HG03354 (cell line): ENCODE results near the gene LAPTM5.

ENCODE experiments used
- ATAC-seq: cut with Tn5 transposase; IDR thresholded peaks from one replicate; pipeline ENCODE4 v1.9.1; 2021; ENCODE audit warnings: mild to moderate bottlenecking; ENCODE audit not compliant: unreplicated experiment, poor library complexity, severe bottlenecking

The LAPTM5 gene

DNA sequence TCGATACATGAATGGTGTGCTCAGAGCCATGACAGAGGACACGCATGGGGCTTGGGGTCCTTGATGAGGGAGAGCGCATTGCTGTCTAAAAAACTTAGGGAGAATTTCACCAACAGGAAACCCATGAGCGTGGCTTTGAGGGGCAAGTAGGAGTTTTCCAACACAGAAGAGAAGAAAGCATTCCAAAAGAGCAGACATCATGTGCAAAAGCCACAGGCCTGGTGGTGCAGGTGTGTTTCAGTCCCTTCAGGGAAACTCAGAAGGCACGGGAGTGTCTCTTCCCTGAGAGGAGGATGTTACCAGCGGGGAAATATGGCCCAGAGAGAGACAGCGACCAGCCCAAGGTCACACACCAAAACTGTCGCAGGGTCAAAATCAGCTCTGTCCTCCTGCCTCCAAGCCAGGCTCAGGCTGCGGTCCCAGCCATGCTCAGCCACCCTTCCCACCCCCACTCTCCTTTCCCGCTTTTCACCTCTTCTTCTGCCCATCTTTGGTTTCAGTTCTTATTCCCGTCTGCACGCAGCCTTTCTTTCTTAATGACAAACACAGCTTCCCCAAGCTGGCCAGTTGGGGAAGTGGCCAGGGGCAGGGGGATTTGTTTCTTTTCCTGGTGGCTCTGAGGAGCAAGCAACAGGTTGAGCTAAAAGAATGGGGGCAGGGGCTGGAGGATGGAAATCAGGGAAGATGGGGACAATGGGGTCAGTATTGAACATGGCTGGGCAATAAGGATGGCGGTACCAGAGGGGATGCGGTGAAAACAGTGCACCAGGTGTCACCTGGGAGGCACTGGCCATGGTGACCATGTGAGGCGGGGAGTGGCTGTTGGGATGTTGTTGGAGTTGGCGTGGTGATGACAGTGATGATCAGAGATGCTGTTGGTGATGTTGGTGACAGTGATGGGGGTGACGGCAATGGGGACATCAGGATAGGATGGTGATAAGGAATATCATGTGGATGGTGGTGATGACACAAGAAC is 10.3 kb downstream of the LAPTM5 start:
- no peak for ATAC-seq

DNA sequence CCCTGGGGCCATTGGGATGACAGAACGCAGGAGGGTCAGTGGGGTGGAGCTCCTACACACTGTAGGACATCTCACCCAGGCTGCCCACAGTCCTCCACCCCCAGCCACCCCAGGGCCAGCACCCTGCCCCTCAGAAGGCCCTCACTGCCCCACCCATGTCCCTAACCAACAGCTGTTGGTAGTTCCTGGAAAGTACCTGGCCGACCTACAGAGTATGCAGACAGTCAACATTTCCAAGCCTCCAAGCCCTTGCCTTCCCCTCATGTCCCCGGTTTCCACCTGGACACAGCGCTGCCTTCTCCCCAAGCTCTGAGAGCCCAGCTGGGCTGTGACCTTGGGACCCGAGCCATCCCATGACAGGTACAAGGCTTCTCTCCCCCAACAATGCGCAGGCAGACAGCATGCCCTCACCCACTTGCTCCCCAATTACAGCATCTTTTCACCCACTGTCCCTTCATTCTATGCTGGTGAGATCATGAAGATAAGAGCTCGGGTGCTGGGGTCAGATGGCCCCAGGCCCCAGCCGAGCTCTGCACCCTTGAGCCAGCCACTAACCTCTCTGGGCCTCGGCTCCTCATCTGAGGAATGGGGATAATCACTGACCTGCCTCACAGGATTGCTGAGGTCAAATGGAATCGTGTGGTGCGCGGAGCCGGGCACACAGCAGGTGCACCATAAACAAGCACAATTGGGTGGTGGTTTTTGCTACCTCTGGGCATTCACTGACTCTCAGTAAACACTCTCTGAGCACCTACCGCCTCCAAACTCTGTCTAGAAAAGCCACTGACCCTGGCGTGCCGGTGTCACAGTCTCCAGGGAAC is 11.2 kb downstream of the LAPTM5 start:
- no peak for ATAC-seq

DNA sequence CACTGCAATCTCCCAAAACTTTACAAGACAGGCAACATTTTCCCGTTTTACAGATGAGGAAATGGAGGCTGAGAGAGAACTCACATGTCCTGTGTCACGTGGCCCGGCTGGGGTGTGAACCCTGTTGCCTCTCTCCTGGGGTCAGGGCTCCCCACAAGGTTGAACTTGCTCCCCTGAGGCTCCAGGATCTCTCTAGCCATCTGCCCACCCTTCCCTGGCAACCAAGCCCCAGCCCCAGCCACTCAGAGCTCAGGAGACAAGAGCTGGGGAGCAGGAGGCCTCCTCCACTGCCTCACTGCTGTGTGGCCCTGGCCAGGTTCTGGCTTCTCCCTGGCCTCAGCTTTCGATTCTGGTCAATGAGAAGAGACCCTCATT is 11.8 kb downstream of the LAPTM5 start:
- ATAC-seq: no peak

DNA sequence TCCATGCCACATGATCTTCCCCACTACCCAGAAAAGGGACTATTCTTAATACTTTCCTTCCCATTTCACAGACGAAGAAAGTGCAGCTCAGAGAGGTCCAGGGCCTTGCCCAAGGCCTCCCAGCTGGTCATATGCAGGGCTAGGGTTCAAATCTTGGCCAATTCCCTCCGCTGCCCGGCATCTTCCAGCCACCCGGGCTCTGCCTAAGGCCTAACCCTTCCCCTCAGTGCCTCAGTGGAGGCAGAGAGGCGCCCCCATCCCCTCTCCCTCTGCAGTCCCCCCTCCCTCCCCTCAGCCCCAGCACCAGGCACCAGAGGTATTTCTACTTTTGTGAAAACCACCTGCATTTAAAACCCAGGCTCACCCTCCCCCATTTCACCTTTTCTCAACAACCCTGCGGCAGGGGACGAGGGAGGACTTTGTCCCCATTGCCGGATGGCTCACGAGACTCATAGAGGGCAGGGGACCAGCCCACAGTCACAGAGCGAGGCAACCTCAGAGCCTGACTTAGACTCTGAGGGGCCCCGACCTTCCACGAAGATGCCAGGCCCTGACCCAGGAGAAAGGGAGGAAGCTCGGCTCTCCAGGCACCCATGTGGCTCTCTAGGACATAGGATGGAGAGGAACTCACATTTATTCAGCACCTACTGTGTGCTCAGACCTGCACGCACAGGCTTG is 12.3 kb downstream of the LAPTM5 start:
- no peak for ATAC-seq

DNA sequence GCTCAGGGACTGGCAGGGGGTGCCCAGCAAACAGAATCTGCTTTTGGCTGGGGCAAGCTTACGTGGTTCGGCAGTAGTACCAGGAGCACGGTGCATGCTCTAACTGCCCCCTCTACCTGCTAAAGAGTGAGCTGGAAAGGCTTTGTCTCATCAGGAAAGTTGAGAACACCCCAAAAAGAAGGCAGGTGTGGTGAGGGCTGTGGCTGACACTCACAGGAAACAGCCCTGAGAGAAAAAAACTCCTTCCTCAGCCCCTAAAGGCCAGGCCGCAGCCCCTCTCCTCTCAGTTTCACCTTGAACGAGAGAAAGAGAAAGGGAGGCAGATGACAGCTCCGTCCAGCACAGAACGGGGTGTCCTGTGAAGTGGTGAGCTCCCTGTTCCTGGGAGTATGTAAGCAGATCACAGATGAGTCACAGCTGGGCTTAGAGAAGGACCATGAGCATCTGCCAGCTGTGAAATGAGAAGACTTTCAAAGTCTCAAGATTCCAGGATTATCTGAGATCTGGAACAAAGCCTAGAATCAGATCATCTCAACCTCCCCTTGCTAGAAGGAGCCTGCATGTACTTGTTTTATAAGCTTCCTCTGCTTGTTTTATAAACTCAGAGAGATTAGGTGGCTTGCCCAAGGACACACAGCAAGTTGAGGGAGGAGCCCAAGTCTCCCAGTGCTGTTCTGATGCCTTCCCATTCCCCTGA is 13.4 kb downstream of the LAPTM5 start:
- ATAC-seq: peak; percentile 42

DNA sequence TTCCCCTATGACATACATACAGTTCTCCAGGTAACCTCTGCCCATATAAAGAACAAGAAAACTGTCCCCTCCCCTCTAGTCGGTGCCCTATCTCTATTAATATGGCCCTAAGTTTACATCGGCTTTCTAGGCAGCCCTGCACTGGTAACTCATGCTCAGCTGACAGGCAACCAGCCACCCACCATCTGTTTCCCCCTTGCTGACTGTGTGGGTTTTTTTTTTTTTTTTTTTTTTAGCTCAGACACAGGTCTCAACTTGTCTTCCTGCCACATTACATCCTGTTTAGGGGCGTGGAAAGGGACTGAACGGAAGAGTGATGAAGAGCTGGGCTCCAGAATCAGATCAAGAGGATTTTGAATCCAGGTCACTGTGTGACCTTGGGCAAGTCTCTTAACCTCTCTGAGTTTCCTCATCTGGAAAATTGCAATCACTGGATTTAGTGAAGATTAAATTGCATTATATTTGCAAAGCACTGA is 14.0 kb downstream of the LAPTM5 start:
- ATAC-seq: peak; percentile 46

DNA sequence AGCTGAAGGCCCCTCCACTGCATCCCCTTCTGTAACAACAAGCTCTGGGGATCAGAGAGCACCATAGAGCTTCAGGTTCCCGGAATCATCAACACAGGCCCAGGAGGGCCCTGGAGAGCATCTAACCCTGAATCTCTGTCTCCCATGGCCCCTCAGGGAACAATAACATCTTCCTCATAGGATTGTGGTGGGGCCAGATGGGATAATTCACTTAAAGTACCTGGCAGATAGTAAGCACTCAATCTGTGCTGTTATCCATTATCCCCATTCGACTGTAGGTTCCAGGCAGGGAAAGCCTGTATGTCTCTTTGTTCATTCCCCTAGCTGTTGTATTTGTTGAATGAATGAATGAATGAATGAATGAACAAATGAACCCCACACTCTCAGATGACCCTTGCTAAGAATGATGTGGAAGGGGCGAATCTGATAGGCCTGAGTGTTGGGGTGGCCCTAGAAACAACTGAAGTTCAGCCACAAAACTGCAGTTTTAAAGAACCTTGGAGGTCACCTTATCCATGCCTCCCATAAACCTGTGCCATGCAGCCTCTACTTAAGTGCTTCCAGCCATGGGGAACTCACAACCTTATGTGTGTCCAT is 14.5 kb downstream of the LAPTM5 start:
- no peak for ATAC-seq

DNA sequence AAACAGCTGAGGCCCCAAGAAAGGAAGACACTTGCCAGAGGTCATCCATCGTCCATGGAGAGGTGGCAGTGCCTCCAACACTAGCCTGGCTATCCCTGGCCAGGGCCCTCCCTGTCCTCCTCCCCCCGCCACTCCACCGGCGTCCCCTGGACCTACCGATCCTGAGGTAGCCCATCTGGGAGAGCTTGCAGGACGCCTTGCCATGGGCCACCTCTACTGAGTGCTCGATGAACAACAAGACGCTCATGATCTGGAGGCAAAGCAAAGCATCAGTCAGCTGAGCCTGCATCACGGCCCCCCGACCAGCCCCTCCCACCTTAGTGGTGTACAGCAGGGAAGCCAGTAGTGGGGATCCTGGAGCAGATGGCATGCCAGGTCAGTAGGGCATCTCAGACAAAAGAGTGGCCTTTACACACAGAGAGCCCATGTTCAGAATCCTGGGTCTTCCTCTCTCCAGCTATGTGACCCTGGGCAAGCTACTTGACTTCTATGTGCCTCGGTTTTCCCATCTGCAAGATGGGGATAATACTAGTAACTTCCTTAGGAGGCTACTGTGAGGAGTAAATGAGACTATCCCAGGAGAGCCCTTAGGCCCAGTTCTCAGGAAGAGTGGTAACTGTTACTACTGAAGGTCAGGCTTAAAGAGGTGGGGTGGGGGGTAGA is 15.1 kb downstream of the LAPTM5 start:
- no peak for ATAC-seq

DNA sequence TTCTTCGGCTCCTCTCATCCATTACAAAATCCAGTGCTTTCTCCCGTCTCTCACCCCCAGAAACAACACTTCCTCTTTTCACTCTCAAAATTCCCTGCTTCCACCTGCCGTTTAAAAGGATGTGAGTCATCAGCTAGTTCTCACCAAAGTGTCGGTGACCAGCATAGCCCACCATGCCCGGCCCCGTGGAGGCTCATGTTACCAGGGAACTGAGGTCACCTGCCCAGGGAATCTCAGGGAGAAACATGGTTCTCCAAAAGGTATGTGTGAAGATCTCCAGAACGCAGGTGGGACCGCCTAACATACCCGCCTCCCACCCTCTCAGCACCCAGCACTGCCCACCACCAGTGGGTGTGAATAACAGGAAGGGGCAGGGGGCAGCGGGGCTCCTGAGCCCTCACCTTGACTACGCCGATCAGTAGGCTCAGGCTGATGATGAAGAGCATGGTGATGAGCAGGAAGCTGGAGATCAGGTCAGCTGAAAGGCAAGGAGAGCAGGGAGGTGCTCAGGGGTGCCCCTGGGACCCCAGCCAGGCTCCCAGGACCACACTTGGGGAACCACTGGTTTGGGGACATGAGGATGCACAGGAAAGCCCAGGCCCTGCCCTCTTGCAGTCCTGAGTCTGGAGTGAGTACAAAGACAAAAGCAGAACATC is 16.2 kb downstream of the LAPTM5 start:
- ATAC-seq: no peak

DNA sequence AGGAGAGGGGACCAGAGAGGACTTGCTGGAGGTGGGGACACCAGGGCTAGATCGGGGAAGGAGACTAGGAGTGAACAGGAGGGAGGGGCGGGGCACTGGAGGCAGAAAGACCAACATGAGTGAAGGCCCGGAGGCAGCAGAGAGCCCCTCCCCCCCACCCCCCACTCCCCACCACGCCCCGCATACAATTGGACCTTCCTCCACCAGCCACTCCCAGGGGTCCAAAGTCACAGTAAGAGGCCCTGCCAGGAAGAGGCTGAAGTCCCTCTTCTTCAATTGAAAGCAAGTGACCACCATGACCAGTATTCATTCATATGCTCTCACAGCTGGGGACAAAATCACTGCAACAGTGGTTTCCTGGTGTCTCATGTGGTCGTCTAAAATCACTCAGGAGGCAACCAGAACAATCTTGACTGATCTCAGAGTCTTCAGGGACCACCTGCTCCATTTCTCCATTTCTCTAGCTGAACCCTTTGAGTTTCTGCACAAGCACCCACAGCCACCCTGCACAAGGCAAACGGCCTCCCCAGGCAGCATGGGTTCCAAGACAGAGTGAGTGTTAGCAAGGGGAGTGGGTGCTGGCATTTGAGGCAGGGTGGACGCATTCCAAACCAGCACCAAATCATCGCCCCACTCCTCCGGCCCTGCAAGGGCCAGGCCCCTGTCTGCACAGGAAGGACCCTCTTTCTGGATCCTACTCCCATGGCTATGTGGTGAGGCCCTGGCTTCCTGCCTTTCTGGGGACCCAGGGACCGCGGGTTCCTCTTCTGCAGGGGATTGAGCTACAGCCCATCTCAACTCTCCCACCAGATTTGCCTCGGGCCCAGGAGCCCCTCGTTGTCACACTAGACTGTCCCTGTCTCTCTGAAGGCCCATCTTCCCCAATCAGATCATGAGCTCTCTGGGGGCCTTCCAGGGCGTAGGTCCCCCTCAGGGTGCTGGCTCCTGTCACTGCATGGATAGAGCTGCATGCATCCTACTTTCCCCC is 17.0 kb downstream of the LAPTM5 start:
- no peak for ATAC-seq

DNA sequence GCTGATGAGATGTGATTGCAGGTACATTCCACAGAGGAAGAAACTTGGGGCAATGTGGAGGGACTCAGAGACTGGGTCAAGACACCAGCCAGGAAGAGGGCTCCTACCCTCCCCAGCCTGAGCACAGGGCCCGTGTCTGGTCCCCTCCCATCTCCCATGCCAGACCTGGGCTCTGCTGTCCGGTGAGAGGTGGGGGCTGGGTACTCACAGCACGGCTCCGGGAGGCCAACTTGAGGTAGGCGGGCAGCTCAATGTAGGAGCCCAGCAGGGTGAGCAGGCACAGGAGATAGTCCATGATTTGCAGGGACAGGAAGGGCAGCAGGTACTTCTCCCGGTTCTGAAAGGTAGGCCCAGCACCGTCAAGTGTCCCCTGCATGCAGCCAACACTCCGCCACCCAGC is 18.0 kb downstream of the LAPTM5 start:
- no peak for ATAC-seq

DNA sequence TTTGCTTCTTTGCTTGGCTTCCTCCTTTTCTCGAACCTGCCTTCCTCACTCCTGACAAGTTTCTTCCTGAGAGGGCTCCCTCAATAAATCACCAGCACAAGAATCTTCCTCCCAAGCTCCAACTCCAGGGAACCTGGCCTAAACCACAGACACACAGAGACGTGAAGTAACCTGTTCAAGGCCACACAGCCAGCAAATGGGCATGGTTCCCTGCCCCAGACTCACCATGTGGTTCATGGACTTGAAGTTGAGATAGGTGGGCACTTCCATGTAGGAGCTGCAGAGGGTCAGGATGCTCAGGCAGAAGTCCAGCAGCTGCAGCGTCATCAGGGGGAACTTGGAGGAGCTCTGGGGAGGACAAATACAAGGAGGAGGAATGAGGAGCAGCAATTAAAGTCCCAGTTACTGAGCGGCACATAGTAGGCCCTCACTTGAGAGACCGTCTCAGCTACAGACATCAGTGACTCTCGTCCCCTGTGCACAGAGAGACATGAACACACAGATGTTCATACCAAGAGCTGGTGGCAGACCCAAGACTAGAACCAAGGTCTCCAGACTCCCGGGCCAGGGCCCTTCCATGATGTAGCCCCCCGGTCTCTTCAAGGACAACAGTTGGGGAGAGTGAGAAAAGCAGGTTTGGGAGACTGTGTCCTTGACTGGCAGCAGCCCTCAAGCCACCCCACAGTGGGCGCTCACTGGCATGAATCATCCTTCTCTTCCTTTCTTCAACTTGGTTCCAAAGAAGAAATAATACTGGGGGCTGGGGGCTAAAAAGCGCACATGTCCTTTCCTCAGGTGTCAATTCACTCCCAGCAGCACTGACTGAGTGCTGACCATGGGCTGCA is 18.6 kb downstream of the LAPTM5 start:
- ATAC-seq: no peak

DNA sequence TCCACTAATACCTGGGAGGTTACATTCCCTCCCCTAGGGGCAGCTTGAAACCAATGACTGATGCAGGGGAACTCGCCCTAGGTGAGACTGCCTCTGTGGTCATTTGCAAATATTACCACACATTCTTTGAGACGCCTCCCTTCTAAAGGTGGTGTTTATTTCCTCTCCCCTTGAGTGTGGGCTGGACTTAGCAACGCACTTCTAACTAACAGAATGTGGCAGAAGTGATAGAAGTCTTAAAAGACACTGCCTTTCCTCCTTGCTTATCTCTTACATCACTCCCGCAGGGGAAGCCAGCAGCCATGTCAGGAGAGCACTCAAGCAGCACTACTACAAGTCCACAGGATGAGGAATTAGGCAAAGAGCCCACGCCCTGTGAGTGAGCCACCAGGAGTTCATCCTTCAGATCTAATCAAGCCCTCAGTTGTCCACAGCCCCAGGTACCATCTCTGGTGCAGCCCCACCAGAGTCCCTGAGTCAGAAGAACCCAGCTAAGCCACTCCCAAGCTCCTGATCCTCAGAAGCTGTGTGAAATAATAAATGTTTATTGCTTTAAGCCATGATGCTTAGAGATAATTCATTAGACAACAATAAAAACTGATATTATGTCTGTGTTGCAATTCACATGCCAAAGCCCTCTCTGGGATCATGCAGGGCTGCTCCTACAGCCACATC is 19.4 kb downstream of the LAPTM5 start:
- no peak for ATAC-seq

DNA sequence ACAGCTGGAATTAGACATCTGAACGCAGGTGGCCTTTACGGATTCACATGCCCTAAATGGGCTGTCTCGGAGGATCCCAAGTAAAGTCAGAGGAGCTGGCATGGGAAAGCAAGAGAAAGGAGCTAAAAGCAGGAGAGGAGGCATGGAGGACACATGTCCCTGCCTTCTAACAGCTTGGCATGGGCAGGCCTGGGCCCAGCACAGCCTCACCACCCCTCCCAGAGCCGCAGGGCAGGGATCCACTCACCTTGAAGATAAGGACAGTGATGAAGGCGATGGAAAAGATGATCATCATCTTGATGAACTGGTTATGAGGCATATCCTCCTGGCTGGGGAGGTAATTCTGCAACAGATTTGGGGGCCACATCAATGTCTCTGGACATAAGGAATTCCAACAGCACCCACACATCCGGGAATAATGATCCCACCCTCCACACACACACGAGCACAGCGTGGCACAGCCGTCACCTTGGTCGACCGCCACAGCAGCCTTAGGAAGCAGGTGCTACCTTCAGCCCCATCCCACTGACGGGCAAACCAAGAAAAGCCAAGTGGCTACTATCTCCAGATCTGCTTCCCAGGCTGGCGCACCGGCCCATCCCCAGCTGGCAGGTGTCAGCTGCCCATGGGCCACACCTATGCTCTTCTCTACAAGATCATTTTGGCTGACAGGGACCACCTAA is 20.1 kb downstream of the LAPTM5 start:
- ATAC-seq: no peak
